Stimulated activated naive CD8-positive, alpha-beta T cell treated with anti-CD3 and anti-CD28 coated beads, Interleukin-15, Interleukin-2, amounts not matched to agents 100 ng/mL and 50 ng/mL, for 24 hours (primary cell): Measurements from ENCODE around the gene GSK3A.
A peak's percentile ranks its signal among the peaks of the same experiment; 100 is the strongest.

Experiments used
- H3K27ac Mint-ChIP-seq: one replicate; pipeline ENCODE4 v1.8.0; 2021; ENCODE audit warnings: mild to moderate bottlenecking, mixed read lengths
- H3K27me3 Mint-ChIP-seq: one replicate; pipeline ENCODE4 v1.8.0; 2021; ENCODE audit warnings: mixed read lengths
- H3K36me3 Mint-ChIP-seq: one replicate; pipeline ENCODE4 v1.8.0; 2021; ENCODE audit warnings: low read depth, mixed read lengths
- H3K4me1 Mint-ChIP-seq: one replicate; pipeline ENCODE4 v1.8.0; 2021; ENCODE audit warnings: low read depth, mixed read lengths
- H3K4me3 Mint-ChIP-seq: one replicate; pipeline ENCODE4 v1.8.0; 2021; ENCODE audit warnings: mild to moderate bottlenecking, mixed read lengths
- H3K9me3 Mint-ChIP-seq: one replicate; pipeline ENCODE4 v1.8.0; 2021; ENCODE audit warnings: mixed read lengths

GSK3A gene

DNA sequence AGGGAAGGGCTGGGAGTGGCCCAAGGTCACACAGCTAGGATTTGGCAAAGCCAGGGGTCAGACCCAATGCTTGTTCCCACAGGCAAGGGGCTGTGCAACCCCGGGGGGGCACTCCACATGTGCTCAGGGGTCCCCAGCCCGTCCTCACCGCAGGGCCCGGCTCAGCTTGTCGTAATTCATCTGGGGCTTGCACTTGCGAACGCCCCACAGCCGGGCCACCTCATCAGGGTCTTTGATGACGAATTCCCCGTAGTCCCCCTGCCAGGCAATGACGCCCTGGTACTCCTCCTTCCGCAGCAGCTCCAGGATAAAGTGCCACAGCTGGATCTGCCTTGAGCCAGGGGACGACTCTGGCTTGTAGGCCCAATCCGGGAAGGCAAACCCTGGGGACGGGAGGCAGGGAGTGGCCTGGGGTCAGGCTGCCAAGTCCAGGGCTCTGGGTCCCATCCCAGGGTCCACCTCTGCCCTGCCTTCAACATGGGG lies 7.8 kb upstream of the GSK3A start:
- peak overlapping the region; percentile 45 for H3K4me3 Mint-ChIP-seq
- peaks cover 28% of the 10 kb centered on the region for H3K36me3 Mint-ChIP-seq
- H3K4me1 Mint-ChIP-seq, result peaks cover 33% of the 10 kb centered on the region
- no peaks in the 10 kb centered on the region for H3K27me3 Mint-ChIP-seq
- H3K27ac Mint-ChIP-seq, result peak overlapping the region; percentile 75
- H3K9me3 Mint-ChIP-seq, result no peaks in the 10 kb centered on the region

DNA sequence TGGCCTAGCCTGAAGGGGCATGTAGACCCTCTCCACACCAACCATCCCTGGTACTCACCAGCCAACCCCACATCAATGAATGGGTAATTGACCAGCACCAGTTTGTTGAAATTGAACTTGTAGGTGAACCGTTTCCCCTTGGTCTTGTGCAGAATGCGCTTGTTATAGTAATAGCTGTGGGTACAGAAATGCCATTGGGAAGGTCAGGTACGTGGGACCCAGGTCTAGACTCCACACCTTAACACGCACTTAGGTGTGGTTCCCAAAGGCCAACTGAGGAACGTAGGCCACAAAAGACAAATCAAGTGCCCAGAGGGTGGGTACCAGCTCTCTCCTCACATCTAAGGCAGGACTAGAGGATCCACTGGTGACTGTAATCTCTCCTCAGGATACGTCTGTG lies 7.4 kb upstream of the GSK3A start:
- no peaks in the 10 kb centered on the region for H3K9me3 Mint-ChIP-seq
- peak overlapping the region; percentile 75 for H3K27ac Mint-ChIP-seq
- peaks cover 28% of the 10 kb centered on the region for H3K36me3 Mint-ChIP-seq
- H3K4me3 Mint-ChIP-seq, result no peak overlapping the region
- H3K4me1 Mint-ChIP-seq, result peaks cover 37% of the 10 kb centered on the region
- H3K27me3 Mint-ChIP-seq, result no peaks in the 10 kb centered on the region

DNA sequence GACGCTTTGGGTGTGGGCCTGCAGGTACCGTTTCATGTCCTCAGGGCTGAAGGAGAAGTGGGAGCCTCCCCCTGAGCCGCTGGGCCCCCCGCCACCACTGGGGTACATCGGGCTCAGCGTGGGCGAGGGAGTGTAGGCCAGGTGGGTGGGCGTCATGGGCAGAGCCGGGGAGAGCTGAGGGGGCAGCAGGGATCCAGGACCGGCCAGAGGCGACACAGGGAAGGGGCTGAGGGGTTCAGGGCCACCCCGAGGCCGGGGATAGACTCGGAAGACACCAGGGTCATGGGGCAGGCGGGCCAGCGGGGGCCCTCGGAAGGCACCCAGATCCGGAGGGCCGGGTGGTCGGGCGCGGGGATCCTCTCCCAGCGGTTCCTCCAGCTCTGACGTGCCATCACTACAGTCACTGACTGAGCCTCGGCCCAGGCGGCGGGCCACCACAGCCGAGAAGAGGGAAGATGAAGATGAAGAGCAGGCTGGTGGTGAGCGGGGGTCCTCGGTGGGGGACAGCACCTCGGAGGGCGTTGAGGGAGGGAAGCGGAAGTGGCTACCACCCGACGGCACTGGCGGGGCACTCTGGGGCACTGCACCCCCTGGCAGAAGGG lies 6.8 kb upstream of the GSK3A start:
- Mint-ChIP-seq H3K4me3 (no peak overlapping the region), H3K27ac (no peak overlapping the region), H3K36me3 (peaks cover 28% of the 10 kb centered on the region), H3K4me1 (peaks cover 41% of the 10 kb centered on the region), H3K9me3 (no peaks in the 10 kb centered on the region), H3K27me3 (no peaks in the 10 kb centered on the region)

DNA sequence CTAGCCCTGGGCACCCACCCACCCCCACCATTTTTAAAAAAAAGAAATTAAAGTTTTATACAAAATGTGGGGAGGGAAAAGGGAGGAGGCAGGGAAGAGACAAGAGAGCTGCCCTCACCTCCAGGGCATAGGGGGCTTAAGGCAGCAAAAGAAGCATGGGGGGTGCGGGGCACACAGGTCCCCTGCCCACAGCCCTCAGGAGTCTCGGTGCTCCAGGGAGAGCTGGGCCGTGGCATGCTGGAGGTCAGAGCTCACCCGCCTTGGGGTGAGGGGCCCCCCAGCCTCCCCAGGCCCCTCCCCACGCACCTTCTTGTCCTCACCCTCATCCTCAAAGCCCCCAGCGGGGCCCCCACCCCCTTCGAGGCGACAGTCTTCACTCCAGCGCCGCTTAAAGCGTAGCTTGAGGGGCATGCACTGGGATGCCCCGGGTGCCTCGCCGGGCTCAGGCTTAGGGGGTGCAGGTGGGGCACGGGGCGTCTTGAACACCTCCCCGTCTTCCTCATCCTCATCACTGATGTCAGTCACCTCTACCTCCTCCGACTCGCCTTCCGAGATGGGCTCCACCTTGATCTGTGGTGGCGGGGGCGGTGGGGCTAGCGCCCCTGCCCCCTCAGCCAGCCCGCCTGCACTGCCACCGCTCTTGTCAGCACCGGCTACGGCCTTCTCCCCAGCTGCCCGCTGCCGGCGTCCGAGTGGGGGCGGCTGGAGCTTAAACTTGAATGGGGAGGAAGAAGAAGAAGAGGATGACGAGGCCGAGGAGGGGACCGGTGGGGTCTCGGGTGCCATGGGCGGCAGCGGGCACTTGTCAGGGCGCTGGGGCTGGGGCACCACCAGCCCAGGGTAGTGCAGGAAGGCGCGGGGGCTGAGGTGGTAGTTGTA lies 6.1 kb upstream of the GSK3A start:
- no peaks in the 10 kb centered on the region for H3K9me3 Mint-ChIP-seq
- peaks cover 28% of the 10 kb centered on the region for H3K36me3 Mint-ChIP-seq
- peaks cover 42% of the 10 kb centered on the region for H3K4me1 Mint-ChIP-seq
- H3K27ac Mint-ChIP-seq, result no peak overlapping the region
- no peak overlapping the region for H3K4me3 Mint-ChIP-seq
- no peaks in the 10 kb centered on the region for H3K27me3 Mint-ChIP-seq

DNA sequence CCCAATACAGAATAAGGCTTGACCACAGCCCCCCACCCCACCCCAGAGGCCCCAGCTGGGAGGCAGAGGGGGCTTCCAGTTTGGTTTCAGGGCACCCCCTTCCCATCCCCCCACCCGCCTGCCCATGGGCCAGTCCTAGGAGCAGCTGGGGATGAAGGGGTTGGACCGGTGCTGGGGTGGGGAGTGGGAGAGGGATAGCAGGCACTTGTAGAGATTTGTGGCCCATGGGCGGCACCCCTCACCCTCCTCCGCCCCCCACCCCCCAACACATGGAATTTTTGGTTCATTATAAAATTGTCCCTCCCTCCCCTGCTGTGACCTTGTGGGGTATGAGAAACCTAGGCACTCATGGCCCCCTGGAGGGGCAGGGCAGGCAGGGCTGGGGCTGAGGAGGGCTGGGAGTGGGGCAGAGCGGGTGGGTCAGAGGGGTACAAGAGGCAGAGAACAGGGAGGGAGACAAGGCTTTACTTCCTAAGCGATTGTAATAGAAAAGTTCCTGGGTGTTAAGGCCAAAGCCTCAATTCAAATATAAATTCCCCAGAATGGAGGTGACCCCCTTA lies 5.3 kb upstream of the GSK3A start:
- Mint-ChIP-seq H3K36me3 (peaks cover 24% of the 10 kb centered on the region), H3K27me3 (no peaks in the 10 kb centered on the region), H3K27ac (no peak overlapping the region), H3K4me1 (peaks cover 45% of the 10 kb centered on the region), H3K4me3 (no peak overlapping the region), H3K9me3 (no peaks in the 10 kb centered on the region)

DNA sequence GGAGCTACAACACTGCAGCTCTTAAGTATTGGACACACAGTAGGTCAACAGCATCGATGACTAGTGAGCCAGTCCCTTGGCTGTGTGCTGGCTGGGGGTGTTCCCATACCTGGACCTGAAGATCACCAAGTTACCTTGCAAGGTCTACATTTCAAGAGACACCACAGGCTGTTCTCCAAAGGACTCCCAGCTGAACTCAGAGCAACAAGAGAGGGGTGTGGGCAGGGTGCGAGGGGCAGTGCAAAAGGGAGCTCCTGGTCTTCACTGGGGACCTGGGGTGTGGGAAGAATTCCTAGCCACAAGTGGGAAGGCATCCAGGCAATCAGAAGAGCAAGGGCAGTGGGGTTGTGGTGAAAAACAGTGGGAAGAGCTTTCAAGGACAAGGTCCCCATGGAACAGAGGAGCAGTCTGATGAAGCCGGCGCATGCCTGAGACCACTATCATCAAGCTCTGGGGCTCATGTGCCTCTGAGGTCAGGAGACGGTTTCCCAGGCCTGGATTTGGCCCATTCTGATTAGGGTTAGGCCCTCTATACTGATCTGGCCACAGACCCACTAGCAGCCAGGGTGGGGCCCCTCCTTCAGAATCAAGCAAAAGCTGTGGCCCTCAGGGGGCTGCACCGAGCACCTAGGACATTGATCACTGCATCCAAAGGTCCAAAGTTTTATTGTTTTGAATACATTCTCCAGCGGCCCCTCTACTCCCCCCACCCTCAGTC lies 4.7 kb upstream of the GSK3A start:
- Mint-ChIP-seq H3K4me3 (no peak overlapping the region), H3K4me1 (peaks cover 38% of the 10 kb centered on the region), H3K27me3 (no peaks in the 10 kb centered on the region), H3K36me3 (peaks cover 21% of the 10 kb centered on the region), H3K27ac (peak overlapping the region; percentile 16), H3K9me3 (no peaks in the 10 kb centered on the region)

DNA sequence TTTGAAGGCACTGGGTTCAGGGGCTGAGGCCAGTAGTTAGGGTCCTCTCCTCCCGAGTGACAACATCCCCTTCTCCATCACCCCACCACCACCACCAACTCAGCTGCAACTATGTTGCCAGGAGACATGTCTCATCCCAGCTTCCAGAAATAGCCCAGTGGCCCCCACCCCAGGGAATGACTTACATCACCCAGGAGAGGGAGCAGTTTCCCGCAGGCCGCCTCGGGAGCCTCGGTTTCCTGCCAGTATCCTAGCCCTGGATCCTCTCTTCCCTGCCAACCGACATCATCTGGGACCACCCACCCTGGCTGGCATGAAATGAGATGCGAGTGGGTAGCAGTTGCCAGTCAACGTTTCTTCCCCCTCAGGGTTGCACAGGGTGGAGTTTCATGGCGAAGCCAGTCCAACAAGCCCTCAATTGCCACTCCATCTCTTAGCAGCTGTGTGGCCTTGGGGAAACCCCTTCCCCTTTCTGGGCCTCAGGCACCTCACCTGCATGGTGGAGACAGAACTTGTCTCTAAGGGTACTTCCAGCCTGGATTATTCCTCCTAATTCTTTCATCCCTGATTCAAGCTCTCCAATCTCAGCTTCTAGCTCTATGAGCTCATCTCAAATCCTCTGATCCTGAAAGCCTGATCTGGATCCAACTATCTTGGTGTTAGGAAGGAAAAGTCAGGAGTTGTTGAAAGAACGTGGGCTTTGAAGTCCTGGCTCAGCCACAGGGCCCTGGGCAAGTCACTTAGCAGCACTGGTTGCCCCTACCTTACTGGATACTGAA lies 3.9 kb upstream of the GSK3A start:
- H3K4me1 Mint-ChIP-seq, result peaks cover 36% of the 10 kb centered on the region
- peaks cover 21% of the 10 kb centered on the region for H3K36me3 Mint-ChIP-seq
- H3K27ac Mint-ChIP-seq, result peak overlapping the region; percentile 16
- H3K9me3 Mint-ChIP-seq, result no peaks in the 10 kb centered on the region
- no peaks in the 10 kb centered on the region for H3K27me3 Mint-ChIP-seq
- no peak overlapping the region for H3K4me3 Mint-ChIP-seq

DNA sequence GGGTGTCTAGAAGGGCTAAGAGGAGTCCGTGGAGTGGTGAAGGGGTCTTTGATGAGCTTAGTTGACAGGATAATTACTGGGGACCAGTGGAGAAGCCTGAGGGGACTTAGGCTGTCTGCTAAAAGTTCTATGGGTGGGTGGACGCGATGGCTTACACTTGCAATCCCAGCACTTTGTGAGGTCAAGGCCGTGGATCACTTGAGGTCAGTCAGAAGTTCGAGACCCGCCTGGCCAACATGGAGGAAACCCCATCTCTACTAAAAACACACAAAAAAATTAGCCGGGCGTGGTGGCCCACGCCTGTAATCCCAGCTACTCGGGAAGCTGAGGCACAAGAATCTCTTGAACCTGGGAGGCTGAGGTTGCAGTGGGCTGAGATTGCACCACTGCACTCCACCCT lies 2.8 kb upstream of the GSK3A start:
- Mint-ChIP-seq H3K4me3 (peak overlapping the region; percentile 91), H3K27ac (peak overlapping the region; percentile 99)

DNA sequence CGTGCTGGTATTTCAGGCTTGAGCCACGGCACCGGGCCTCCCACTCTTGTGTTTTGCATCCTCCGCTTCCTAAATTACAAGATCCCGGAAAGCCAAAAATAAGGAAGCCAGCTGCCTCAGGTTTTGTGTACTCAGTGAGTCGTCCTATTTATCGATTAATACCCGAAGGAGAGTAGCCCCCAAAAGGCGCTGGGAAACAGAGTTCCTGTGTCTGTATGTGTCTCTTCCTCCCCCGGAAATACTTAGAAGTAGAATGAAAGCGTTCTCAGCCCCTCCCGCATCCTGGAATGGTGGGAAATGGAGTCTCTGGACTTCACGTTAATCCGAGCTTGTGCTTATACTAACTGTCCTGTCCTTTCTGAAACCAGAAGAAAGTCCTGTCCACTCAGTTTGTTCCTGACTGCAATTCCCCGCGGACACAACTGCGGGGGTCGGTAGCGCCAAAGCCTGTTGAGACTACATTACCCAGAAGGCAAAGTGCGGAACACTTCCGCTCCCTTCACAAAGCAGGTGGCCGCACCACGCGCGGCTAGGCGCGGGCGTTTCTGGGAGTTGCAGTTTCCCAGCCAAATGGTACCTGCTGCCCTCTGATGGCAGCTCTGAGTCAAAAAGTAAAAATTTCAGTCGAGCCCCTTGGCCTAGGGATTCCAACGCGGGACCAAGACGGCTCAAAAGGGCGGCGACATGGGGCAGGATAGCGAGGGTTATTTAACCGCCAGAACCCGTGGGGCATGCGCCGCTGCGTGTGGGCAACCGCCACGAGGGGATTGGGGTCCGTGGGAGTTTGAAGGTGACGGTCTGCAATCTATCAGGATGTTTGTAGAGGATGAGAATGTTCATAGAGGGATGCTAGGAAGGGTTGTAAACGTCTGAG lies 2.2 kb upstream of the GSK3A start:
- H3K27me3 Mint-ChIP-seq, result no peaks in the 10 kb centered on the region
- peaks cover 22% of the 10 kb centered on the region for H3K36me3 Mint-ChIP-seq
- no peaks in the 10 kb centered on the region for H3K9me3 Mint-ChIP-seq
- H3K27ac Mint-ChIP-seq, result peak overlapping the region; percentile 99
- peak overlapping the region; percentile 91 for H3K4me3 Mint-ChIP-seq
- peaks cover 50% of the 10 kb centered on the region for H3K4me1 Mint-ChIP-seq

More for the DNA sequence above, 2.8 kb upstream of the GSK3A start:
- Mint-ChIP-seq H3K27me3 (no peaks in the 10 kb centered on the region), H3K4me1 (peaks cover 47% of the 10 kb centered on the region), H3K36me3 (peaks cover 22% of the 10 kb centered on the region), H3K9me3 (no peaks in the 10 kb centered on the region)

DNA sequence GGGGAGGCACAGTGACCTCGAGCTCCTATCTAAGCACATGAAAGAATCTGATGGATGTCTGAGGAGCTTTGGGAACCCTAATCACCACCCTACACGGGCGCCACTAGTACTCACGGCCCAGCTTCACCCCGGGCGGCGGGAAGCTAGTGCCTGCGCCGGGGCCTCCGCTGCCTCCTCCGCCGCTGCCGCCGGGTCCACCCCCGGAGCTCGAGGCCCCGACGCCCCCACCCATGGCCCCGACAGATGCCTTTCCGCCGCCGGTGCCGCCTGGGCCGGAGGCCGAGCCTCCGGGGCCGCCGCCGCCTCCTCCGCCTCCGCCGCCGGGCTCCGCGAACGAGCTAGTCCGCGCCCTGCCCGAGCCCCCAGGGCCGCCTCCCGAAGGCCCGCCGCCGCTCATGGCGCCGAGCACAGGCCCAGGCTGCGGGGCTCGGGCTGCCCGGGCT lies 312 bp downstream of the GSK3A start:
- no peaks in the 10 kb centered on the region for H3K9me3 Mint-ChIP-seq
- peaks cover 55% of the 10 kb centered on the region for H3K4me1 Mint-ChIP-seq
- H3K36me3 Mint-ChIP-seq, result peaks cover 24% of the 10 kb centered on the region
- H3K27me3 Mint-ChIP-seq, result no peaks in the 10 kb centered on the region
- peak overlapping the region; percentile 89 for H3K27ac Mint-ChIP-seq
- peak overlapping the region; percentile 89 for H3K4me3 Mint-ChIP-seq

DNA sequence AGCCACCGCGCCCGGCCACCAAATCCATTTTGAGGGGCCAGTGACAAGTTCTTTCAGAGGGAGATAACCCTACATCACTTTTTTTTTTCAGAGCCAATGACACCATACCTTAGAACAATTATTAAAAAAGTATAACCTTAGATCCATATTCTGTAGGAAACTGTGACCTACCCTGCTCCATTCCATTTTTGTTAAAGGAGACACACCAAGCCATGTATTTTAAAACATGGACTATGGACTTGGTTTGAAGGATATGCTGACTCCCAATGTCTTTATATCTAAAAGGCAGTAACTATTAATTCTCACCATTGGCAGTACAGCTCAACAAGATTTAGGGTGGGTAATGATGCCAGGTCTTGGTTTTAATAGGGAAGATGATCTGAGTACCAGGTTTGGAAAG lies 1.1 kb downstream of the GSK3A start:
- Mint-ChIP-seq H3K36me3 (peaks cover 28% of the 10 kb centered on the region), H3K27ac (peak overlapping the region; percentile 89), H3K4me1 (peaks cover 47% of the 10 kb centered on the region)

DNA sequence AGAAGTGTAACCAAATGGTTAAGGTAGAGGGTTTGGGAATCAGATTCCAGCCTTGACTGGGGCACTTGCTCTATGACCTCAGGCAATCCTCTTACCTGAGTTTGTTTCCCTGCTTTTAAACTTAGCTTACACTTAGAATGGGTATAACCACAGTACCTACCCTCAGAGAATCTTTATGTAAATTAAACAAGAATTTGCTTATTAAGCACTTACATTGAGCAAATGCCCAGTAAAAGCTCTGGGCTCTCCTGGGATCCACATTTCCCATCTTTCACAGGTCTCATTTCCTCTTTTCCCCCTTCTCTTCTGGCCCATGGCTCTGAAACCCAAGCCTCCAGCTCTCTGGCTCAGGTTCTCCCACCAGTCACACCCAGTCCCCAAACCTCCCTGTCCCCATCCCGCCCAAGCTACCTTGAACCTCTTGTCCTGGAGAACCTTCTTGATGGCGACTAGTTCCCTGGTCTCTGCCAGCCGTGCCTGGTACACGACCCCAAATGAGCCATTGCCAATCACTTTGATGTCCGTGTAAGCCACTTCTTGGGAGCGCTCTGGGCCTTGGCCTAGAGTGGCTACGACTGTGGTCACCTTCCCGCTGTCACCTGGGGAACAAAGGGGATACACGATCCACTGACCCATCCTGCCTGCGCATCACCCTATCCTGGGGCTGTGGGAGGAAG lies 2.7 kb downstream of the GSK3A start:
- no peak overlapping the region for H3K4me3 Mint-ChIP-seq
- no peaks in the 10 kb centered on the region for H3K27me3 Mint-ChIP-seq
- H3K36me3 Mint-ChIP-seq, result peaks cover 40% of the 10 kb centered on the region
- peaks cover 37% of the 10 kb centered on the region for H3K4me1 Mint-ChIP-seq
- peak overlapping the region; percentile 68 for H3K27ac Mint-ChIP-seq
- no peaks in the 10 kb centered on the region for H3K9me3 Mint-ChIP-seq

More for the DNA sequence above, 1.1 kb downstream of the GSK3A start:
- peak overlapping the region; percentile 89 for H3K4me3 Mint-ChIP-seq
- H3K9me3 Mint-ChIP-seq, result no peaks in the 10 kb centered on the region
- H3K27me3 Mint-ChIP-seq, result no peaks in the 10 kb centered on the region

DNA sequence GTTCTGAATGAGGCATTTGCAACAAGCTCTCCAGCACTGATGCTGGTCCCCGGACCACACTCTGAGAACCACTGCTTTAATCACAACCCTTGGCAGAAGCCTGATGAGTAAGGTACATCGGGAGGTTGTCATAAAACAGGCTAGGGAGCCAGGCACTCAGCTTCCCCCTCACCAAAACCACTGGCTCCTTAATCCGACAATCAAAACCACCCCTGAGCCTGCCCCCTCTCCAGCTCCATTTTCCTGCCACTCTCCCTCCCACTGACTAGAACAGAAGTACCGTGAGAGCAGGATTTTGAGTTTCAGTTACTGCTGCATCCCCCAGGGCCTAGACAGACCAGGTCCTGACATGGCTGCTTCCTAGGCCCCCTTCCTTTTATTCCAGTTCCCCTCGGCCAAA lies 7.2 kb downstream of the GSK3A start:
- H3K36me3 Mint-ChIP-seq, result peaks cover 61% of the 10 kb centered on the region

More for the DNA sequence above, 7.2 kb downstream of the GSK3A start:
- H3K4me3 Mint-ChIP-seq, result no peak overlapping the region
- no peaks in the 10 kb centered on the region for H3K9me3 Mint-ChIP-seq
- H3K27me3 Mint-ChIP-seq, result no peaks in the 10 kb centered on the region
- H3K4me1 Mint-ChIP-seq, result peaks cover 13% of the 10 kb centered on the region
- H3K27ac Mint-ChIP-seq, result peak overlapping the region; percentile 36
